Upper lobe of right lung (tissue), 1 donor: ENCODE data around the gene WNT2. TPM values are rescaled to one million over a fixed set of nuclear protein-coding genes. Genes with fewer than 3 reads are reported as not detected.
"Not testable (repeated sequence)": the region's sequence is repeated elsewhere in the genome, so short reads cannot be mapped to it uniquely, and the experiment has no call there.

ENCODE experiments used
- ATAC-seq: fragments of 200-7000 bp; cut with Tn5 transposase; one replicate; pipeline ENCODE4 v1.9.1; 2020; ENCODE audit warnings: mild to moderate bottlenecking, moderate library complexity
- DNase-seq: peaks from one replicate; pipeline ENCODE4 v3.0.0-alpha.2; 2020
- H3K27ac ChIP-seq: fragments of 200-600 bp; one replicate; pipeline ENCODE4 v1.8.0; 2022
- H3K27me3 ChIP-seq: fragments of 200-600 bp; one replicate; pipeline ENCODE4 v1.8.0; 2022; ENCODE audit warnings: mild to moderate bottlenecking
- H3K36me3 ChIP-seq: fragments of 200-600 bp; one replicate; pipeline ENCODE4 v1.8.0; 2022
- H3K4me1 ChIP-seq: fragments of 200-600 bp; one replicate; pipeline ENCODE4 v1.8.0; 2022
- H3K4me3 ChIP-seq: fragments of 200-600 bp; one replicate; pipeline ENCODE4 v1.8.0; 2022; ENCODE audit warnings: mild to moderate bottlenecking
- H3K9me3 ChIP-seq: fragments of 200-600 bp; one replicate; pipeline ENCODE4 v1.8.0; 2022
- intact Hi-C: fragments of 100-400 bp; cut with DNase I; formaldehyde crosslinking; loops from one replicate; pipeline ENCODE4 v1.11.0; 2022
- total RNA-seq: library from RNA; stranded (reverse); fragmentation: NEBNext Ultra II Directional; extraction: Animal tissue kit (Norgen Biotek cat#: 25700); gene quantifications from one replicate; pipeline ENCODE4 v1.2.1, GENCODE V29; 2021
- TF ChIP-seq, protein P1 (sequence below): fragments of 200-600 bp; IDR thresholded peaks from one replicate; pipeline ENCODE4 v1.8.0; 2022; ENCODE audit warnings: antibody characterized with exemption
- donor health status: DM: no; HTN: yes; CAD: no; lungs with severe emphysema.

The WNT2 gene
- total RNA-seq, 1 donor from 2014 or later: 12.9 TPM

- Histone ChIP-seq H3K27ac (no peak overlapping the region), H3K4me1 (no peaks in the 10 kb centered on the region), H3K9me3 (no peaks in the 10 kb centered on the region), H3K36me3 (no peaks in the 10 kb centered on the region), H3K4me3 (no peak overlapping the region), H3K27me3 (no peaks in the 10 kb centered on the region)
- ATAC-seq (no peak), DNase-seq (no peak)
- intact Hi-C loops: no loop called here
- TF ChIP-seq, protein P1, sequence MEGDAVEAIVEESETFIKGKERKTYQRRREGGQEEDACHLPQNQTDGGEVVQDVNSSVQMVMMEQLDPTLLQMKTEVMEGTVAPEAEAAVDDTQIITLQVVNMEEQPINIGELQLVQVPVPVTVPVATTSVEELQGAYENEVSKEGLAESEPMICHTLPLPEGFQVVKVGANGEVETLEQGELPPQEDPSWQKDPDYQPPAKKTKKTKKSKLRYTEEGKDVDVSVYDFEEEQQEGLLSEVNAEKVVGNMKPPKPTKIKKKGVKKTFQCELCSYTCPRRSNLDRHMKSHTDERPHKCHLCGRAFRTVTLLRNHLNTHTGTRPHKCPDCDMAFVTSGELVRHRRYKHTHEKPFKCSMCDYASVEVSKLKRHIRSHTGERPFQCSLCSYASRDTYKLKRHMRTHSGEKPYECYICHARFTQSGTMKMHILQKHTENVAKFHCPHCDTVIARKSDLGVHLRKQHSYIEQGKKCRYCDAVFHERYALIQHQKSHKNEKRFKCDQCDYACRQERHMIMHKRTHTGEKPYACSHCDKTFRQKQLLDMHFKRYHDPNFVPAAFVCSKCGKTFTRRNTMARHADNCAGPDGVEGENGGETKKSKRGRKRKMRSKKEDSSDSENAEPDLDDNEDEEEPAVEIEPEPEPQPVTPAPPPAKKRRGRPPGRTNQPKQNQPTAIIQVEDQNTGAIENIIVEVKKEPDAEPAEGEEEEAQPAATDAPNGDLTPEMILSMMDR: no peak
Observed at GRCh38 chr7:117302396-117302795, 20.5 kb downstream of the WNT2 start.

- H3K27me3 ChIP-seq, H3K9me3 ChIP-seq, H3K36me3 ChIP-seq, DNase-seq, H3K4me1 ChIP-seq, ATAC-seq, H3K4me3 ChIP-seq, H3K27ac ChIP-seq, intact Hi-C loops: not testable (repeated sequence)
Observed at GRCh38 chr7:117300506-117300905, 22.4 kb downstream of the WNT2 start.

- TF ChIP-seq, protein P1: no peak
- intact Hi-C loops: no loop called here
- Histone ChIP-seq H3K27me3 (no peaks in the 10 kb centered on the region), H3K4me1 (no peaks in the 10 kb centered on the region), H3K4me3 (no peak overlapping the region), H3K27ac (no peak overlapping the region), H3K9me3 (no peaks in the 10 kb centered on the region), H3K36me3 (no peaks in the 10 kb centered on the region)
- no peak for ATAC-seq
- no peak for DNase-seq
Observed at GRCh38 chr7:117297606-117298005, 25.3 kb downstream of the WNT2 start.

- Histone ChIP-seq H3K4me1 (no peaks in the 10 kb centered on the region), H3K36me3 (no peaks in the 10 kb centered on the region), H3K27me3 (no peaks in the 10 kb centered on the region), H3K4me3 (no peak overlapping the region), H3K27ac (no peak overlapping the region), H3K9me3 (no peaks in the 10 kb centered on the region)
- DNase-seq (no peak), ATAC-seq (no peak)
- intact Hi-C loops: no loop called here
- TF ChIP-seq, protein P1: no peak
Observed at GRCh38 chr7:117296066-117296465, 26.8 kb downstream of the WNT2 start.

GRCh38 chr7:117285826-117286225 lies 37.0 kb downstream of the WNT2 start:
- TF ChIP-seq, protein P1: no peak

GRCh38 chr7:117284692-117285091 lies 38.2 kb downstream of the WNT2 start:
- TF ChIP-seq, protein P1: no peak
- intact Hi-C loops: no loop called here
- no peak overlapping the region for H3K4me3 ChIP-seq
- peaks cover 9% of the 10 kb centered on the region for H3K4me1 ChIP-seq
- no peaks in the 10 kb centered on the region for H3K27me3 ChIP-seq
- ATAC-seq (no peak), DNase-seq (no peak)
- no peak overlapping the region for H3K27ac ChIP-seq
- H3K36me3 ChIP-seq: no peaks in the 10 kb centered on the region
- H3K9me3 ChIP-seq: no peaks in the 10 kb centered on the region

More at GRCh38 chr7:117285826-117286225, 37.0 kb downstream of the WNT2 start:
- intact Hi-C loops: no loop called here
- ATAC-seq (no peak), DNase-seq (no peak)
- no peaks in the 10 kb centered on the region for H3K9me3 ChIP-seq
- H3K4me1 ChIP-seq: no peaks in the 10 kb centered on the region
- no peaks in the 10 kb centered on the region for H3K27me3 ChIP-seq
- H3K4me3 ChIP-seq: no peak overlapping the region
- no peak overlapping the region for H3K27ac ChIP-seq
- no peaks in the 10 kb centered on the region for H3K36me3 ChIP-seq
